Activated naive CD8-positive, alpha-beta T cell treated with anti-CD3 and anti-CD28 coated beads, Interleukin-2, amount 50 U/mL, for 16 hours (primary cell): ENCODE data around the gene MLNR.
A peak's percentile ranks its signal among the peaks of the same experiment; 100 is the strongest.

ENCODE experiments used
- DNase-seq: peaks from one replicate; pipeline ENCODE4 v3.0.0-alpha.2; 2020; ENCODE audit warnings: low read depth, low spot score

The MLNR gene

DNA sequence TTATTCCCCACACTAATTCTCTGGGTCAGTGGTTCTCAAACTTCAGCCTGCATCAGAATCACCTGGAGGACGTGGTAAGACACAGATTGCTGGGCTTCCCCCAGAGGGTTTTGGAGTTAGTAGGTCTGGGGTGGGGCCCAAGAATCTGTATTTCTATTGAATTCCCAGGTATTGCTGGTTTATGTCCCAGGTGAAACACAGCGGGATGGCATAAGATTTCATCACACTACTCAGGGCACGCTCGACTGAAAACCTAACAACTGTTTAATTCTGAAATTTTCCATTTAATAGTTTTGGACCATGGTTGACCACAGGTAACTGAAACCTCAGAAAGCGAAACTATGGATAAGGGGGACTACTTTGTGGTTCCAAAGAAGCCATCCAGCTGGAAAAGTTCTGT is 6.5 kb downstream of the MLNR start:
- DNase-seq: no peak

GRCh38 chr13:49234741-49235140 is 14.6 kb downstream of the MLNR start:
- no peak for DNase-seq

- DNase-seq: no peak
Observed at GRCh38 chr13:49235856-49236431, 15.8 kb downstream of the MLNR start.

GRCh38 chr13:49238621-49239020 is 18.5 kb downstream of the MLNR start:
- no peak for DNase-seq

GRCh38 chr13:49240017-49240416 is 19.9 kb downstream of the MLNR start:
- DNase-seq: no peak

DNA sequence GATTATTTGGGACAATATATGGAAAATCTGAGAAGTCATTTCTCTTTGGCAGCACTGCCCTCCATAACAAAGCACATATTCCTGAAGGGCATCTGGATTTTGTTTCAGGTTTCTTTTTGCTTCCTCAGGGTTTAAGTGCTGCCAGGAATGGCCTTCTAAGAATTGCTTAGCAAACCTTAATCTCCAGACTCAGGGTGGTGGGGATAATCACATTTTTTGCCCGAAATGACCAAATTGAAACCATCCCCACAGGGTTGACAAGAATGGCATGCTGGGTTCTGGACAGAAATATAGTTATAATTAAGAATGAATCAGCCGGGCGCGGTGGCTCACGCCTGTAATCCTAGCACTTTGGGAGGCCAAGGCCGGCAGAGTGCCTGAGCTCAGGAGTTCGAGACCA is 21.2 kb downstream of the MLNR start:
- DNase-seq: no peak

DNA sequence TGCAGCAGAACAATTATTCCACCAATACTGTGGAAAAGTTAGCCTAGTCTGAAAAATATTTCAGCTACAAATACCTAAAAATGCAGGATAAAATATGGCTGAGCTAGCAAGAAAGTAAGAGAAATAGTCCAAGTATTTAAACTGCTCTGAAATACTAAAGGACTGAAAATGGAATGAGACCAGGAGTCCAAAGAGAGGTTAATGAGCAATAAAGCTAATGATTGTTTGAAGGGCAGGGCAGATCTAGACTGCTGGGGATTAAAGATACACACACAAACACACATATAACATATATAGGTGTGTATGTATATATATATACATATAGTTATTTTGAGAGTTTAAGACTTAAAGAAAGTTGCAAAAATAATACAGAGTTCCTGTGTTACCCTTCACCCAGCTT is 25.0 kb downstream of the MLNR start:
- no peak for DNase-seq

GRCh38 chr13:49246850-49247642 is 26.9 kb downstream of the MLNR start:
- DNase-seq: no peak

GRCh38 chr13:49247643-49248621 is 27.8 kb downstream of the MLNR start, which contains the start of gene CDADC1:
TSS of gene CDADC1 (plus strand) at chr13:49247925. CDS start at chr13:49248038, 113 bp downstream.
- DNase-seq: peak; percentile 72

GRCh38 chr13:49248622-49249002 is 28.5 kb downstream of the MLNR start:
- DNase-seq: no peak

GRCh38 chr13:49251326-49251725 is 31.2 kb downstream of the MLNR start:
- no peak for DNase-seq

GRCh38 chr13:49253310-49253709 is 33.2 kb downstream of the MLNR start:
- DNase-seq: no peak

DNA sequence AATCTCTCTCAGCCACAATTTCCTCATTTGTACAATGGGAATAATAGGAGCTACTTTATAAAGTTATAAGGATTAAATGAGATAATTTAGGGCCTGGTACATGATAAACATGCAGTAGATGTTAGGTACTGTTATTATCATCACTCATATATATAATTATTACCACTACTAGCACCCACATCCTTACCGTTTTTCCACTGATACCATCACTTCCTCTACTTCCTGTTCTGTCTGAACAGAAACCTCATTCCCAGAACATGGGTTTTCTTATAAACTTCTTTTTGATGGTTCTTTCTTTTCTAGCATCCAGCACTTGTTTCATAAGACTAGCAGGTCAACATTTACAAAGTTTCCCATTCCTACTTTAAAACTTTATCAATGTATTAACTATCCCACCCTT is 33.9 kb downstream of the MLNR start:
- DNase-seq: no peak

- no peak for DNase-seq
Observed at GRCh38 chr13:49256841-49257240, 36.7 kb downstream of the MLNR start.

DNA sequence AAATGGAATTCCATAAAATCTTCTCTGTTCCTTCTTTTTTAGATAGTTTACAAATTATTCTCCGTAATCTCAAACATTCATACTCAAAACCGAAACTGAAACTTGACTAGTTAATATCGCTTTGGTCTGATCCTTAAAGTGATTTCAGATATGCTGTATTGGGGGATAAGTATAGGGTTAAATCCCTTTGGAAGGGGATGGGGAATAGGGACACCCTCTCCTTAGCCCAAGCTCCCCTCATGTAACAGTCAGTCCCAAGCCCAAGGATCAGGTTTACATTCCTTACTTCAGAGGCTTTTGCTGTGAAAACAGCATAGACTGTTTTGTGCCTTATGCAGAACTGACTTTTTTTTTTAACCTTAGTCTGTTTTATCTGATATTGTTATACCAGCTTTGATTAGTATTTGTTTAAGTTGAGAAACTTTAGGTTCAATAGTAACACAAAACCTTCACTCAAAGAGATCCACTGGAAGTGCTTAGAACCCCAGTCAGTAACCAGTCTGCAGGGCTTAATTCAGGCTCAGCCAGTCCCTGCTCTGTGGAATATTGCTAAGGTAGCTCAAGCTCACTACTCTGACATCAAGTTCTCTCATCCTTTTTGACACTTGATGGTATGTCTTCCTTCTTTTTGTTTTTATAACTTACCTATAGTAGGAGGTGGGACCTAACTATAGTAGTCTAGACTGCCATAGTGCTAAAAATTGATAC is 38.1 kb downstream of the MLNR start:
- DNase-seq: no peak

- no peak for DNase-seq
Observed at GRCh38 chr13:49259586-49259985, 39.4 kb downstream of the MLNR start.

DNA sequence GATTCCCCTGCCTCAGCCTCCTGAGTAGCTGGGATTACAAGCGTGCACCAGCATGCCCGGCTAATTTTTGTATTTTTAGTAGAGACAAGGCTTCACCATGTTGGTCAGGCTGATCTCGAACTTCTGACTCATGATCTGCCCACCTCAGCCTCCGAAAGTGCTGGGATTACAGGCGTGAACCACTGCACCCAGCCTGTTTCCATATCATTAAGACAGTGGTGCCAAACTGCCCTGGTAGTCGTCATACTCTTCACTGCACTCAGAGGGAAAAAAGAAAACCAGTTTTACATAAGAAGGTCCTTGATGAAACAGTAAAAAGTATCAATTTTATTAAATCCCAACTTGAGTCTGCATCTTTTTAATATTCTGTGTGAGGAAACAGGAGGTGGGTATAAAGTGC is 42.5 kb downstream of the MLNR start:
- no peak for DNase-seq

- DNase-seq: no peak
Observed at GRCh38 chr13:49265822-49266221, 45.7 kb downstream of the MLNR start.

GRCh38 chr13:49271264-49271663 is 51.1 kb downstream of the MLNR start:
- no peak for DNase-seq
